WTC11 (cell line): ENCODE measurements around the gene LPP. TPM values are rescaled to one million over a fixed set of nuclear protein-coding genes. Genes with fewer than 3 reads are reported as not detected.

Experiments
- ATAC-seq: fragments of 200-7000 bp; cut with Tn5 transposase; 2 replicates; pipeline ENCODE4 v1.10.0; 2021; ENCODE audit warnings: mild to moderate bottlenecking, moderate library complexity
- CTCF ChIA-PET: fragments of 300-600 bp; sonication (Branson Sonifier 250); formaldehyde crosslinking; loops from one replicate; lab custom pipeline; 2021; ENCODE audit warnings: antibody characterized with exemption; lab: Charles Lee
- POLR2A ChIA-PET: fragments of 350-600 bp; sonication (Branson Sonifier 250); formaldehyde crosslinking; loops from one replicate; lab custom pipeline; 2021; ENCODE audit warnings: antibody characterized with exemption; lab: Charles Lee
- DNase-seq: peaks from one replicate; pipeline ENCODE4 v3.0.0; 2021; ENCODE audit warnings: low spot score
- H3K27ac Mint-ChIP-seq: 2 replicates; pipeline ENCODE4 v1.8.0; 2021; ENCODE audit warnings: mixed read lengths
- H3K27me3 Mint-ChIP-seq: 2 replicates; pipeline ENCODE4 v1.8.0; 2021; ENCODE audit warnings: low read depth, mild to moderate bottlenecking, moderate library complexity, mixed read lengths
- H3K36me3 Mint-ChIP-seq: 2 replicates; pipeline ENCODE4 v1.8.0; 2021; ENCODE audit warnings: mixed read lengths
- H3K4me1 Mint-ChIP-seq: 2 replicates; pipeline ENCODE4 v1.8.0; 2022; ENCODE audit warnings: mixed read lengths
- H3K4me3 Mint-ChIP-seq: 2 replicates; pipeline ENCODE4 v1.8.0; 2021; ENCODE audit warnings: mild to moderate bottlenecking, moderate library complexity, mixed read lengths
- H3K9me3 Mint-ChIP-seq: 2 replicates; pipeline ENCODE4 v1.8.0; 2021; ENCODE audit warnings: mixed read lengths
- CDX4 ChIP-seq: fragments of 250-450 bp; sonication (Bioruptor Pico); IDR thresholded peaks from 2 replicates; pipeline ENCODE4 v1.9.0; 2021; ENCODE audit warnings: moderate library complexity, mild to moderate bottlenecking, inconsistent platforms, borderline replicate concordance
- CREM ChIP-seq: sonication (generic); formaldehyde crosslinking; IDR thresholded peaks from 2 replicates; pipeline ENCODE4 v1.8.1; 2022; ENCODE audit warnings: mild to moderate bottlenecking, missing genetic modification reagents, moderate library complexity
- E2F4 ChIP-seq: sonication (generic); formaldehyde crosslinking; IDR thresholded peaks from 2 replicates; pipeline ENCODE4 v1.8.1; 2022; ENCODE audit warnings: low read depth, mild to moderate bottlenecking, moderate library complexity, missing genetic modification reagents, borderline replicate concordance
- ELF4 ChIP-seq: sonication (generic); formaldehyde crosslinking; IDR thresholded peaks from 2 replicates; pipeline ENCODE4 v1.8.1; 2022; ENCODE audit warnings: low read depth, mild to moderate bottlenecking, moderate library complexity, missing genetic modification reagents
- ERG ChIP-seq: fragments of 250-450 bp; sonication (Bioruptor Pico); IDR thresholded peaks from 2 replicates; pipeline ENCODE4 v1.8.0; 2021; ENCODE audit warnings: mild to moderate bottlenecking
- ETV6 ChIP-seq: sonication (generic); formaldehyde crosslinking; IDR thresholded peaks from 2 replicates; pipeline ENCODE4 v1.8.1; 2022; ENCODE audit warnings: mild to moderate bottlenecking, missing genetic modification reagents
- GRHL2 ChIP-seq: fragments of 250-450 bp; sonication (Bioruptor Pico); IDR thresholded peaks from 2 replicates; pipeline ENCODE4 v1.8.0; 2022; ENCODE audit warnings: mild to moderate bottlenecking, moderate library complexity; ENCODE audit not compliant: insufficient replicate concordance, severe bottlenecking
- GTF2I ChIP-seq: fragments of 250-450 bp; sonication (Bioruptor Pico); conservative IDR thresholded peaks from 2 replicates; pipeline ENCODE4 v1.4.0; 2021; ENCODE audit warnings: mild to moderate bottlenecking
- JUN ChIP-seq: sonication (generic); formaldehyde crosslinking; IDR thresholded peaks from 2 replicates; pipeline ENCODE4 v1.8.0; 2023; ENCODE audit warnings: mild to moderate bottlenecking, missing genetic modification reagents
- NFYB ChIP-seq: sonication (generic); formaldehyde crosslinking; conservative IDR thresholded peaks from 2 replicates; pipeline ENCODE4 v1.8.0; 2022; ENCODE audit warnings: low read depth, missing genetic modification reagents
- RELA ChIP-seq: sonication (generic); formaldehyde crosslinking; IDR thresholded peaks from 2 replicates; pipeline ENCODE4 v1.8.1; 2022; ENCODE audit warnings: missing genetic modification reagents, mild to moderate bottlenecking, borderline replicate concordance
- RORB ChIP-seq: fragments of 250-450 bp; sonication (Bioruptor Pico); IDR thresholded peaks from 2 replicates; pipeline ENCODE4 v1.9.0; 2021; ENCODE audit warnings: mild to moderate bottlenecking
- SMAD3 ChIP-seq: sonication (generic); formaldehyde crosslinking; IDR thresholded peaks from 2 replicates; pipeline ENCODE4 v1.8.0; 2022; ENCODE audit warnings: missing genetic modification reagents, mild to moderate bottlenecking, borderline replicate concordance
- SOX15 ChIP-seq: fragments of 250-450 bp; sonication (Bioruptor Pico); IDR thresholded peaks from 2 replicates; pipeline ENCODE4 v1.9.0; 2021; ENCODE audit warnings: mild to moderate bottlenecking
- TCF7 ChIP-seq: sonication (generic); formaldehyde crosslinking; IDR thresholded peaks from 2 replicates; pipeline ENCODE4 v1.8.0; 2022; ENCODE audit warnings: mild to moderate bottlenecking, low read depth, missing genetic modification reagents, moderate library complexity
- TEAD1 ChIP-seq: sonication (generic); formaldehyde crosslinking; IDR thresholded peaks from 2 replicates; pipeline ENCODE4 v1.8.0; 2022; ENCODE audit warnings: mild to moderate bottlenecking, missing genetic modification reagents
- TEAD4 ChIP-seq: sonication (generic); formaldehyde crosslinking; IDR thresholded peaks from 2 replicates; pipeline ENCODE4 v1.8.0; 2022; ENCODE audit warnings: mild to moderate bottlenecking, missing genetic modification reagents
- TP53 ChIP-seq: sonication (generic); formaldehyde crosslinking; IDR thresholded peaks from 2 replicates; pipeline ENCODE4 v1.8.1; 2023; ENCODE audit warnings: mild to moderate bottlenecking, missing genetic modification reagents
- ZBTB21 ChIP-seq: sonication (generic); formaldehyde crosslinking; IDR thresholded peaks from 2 replicates; pipeline ENCODE4 v1.8.1; 2023; ENCODE audit warnings: mild to moderate bottlenecking, missing genetic modification reagents, borderline replicate concordance
- ZNF121 ChIP-seq: sonication (generic); formaldehyde crosslinking; IDR thresholded peaks from 2 replicates; pipeline ENCODE4 v1.8.0; 2023; ENCODE audit warnings: missing genetic modification reagents
- ZNF281 ChIP-seq: sonication (generic); formaldehyde crosslinking; IDR thresholded peaks from 2 replicates; pipeline ENCODE4 v1.8.0; 2023; ENCODE audit warnings: mild to moderate bottlenecking, missing genetic modification reagents
- ZNF423 ChIP-seq: fragments of 250-450 bp; sonication (Bioruptor Pico); IDR thresholded peaks from 2 replicates; pipeline ENCODE4 v2.1.2; 2022; ENCODE audit warnings: mild to moderate bottlenecking, moderate library complexity
- ZNF512 ChIP-seq: sonication (generic); formaldehyde crosslinking; IDR thresholded peaks from 2 replicates; pipeline ENCODE4 v1.8.1; 2022; ENCODE audit warnings: missing genetic modification reagents, borderline replicate concordance
- total RNA-seq: library from RNA; stranded (reverse); gene quantifications from 3 replicates; pipeline ENCODE4 v1.2.3, GENCODE V29; 2021

Gene LPP
- total RNA-seq, 1 experiment from 2014 or later: 49.6 TPM

GRCh38 chr3:188165596-188165995 lies 11.6 kb downstream of the LPP start:
- no peaks in the 10 kb centered on the region for H3K27me3 Mint-ChIP-seq
- TF ChIP-seq RORB (CRISPR knock-in tag) (no peak), JUN (CRISPR knock-in tag) (no peak), ZBTB21 (CRISPR knock-in tag) (no peak), TEAD1 (CRISPR knock-in tag) (no peak), GTF2I (CRISPR knock-in tag) (no peak), CDX4 (no peak), ELF4 (CRISPR knock-in tag) (no peak), ZNF121 (CRISPR knock-in tag) (no peak), TCF7 (CRISPR knock-in tag) (no peak), GRHL2 (CRISPR knock-in tag) (no peak), ERG (CRISPR knock-in tag) (no peak), ZNF512 (CRISPR knock-in tag) (no peak), TEAD4 (CRISPR knock-in tag) (no peak), SMAD3 (CRISPR knock-in tag) (no peak), RELA (CRISPR knock-in tag) (no peak), TP53 (CRISPR knock-in tag) (no peak), E2F4 (CRISPR knock-in tag) (no peak), CREM (no peak), NFYB (no peak), SOX15 (CRISPR knock-in tag) (no peak)
- H3K36me3 Mint-ChIP-seq: no peaks in the 10 kb centered on the region
- no peak overlapping the region for H3K4me3 Mint-ChIP-seq
- H3K4me1 Mint-ChIP-seq: peaks cover 27% of the 10 kb centered on the region
- ChIA-PET CTCF (interaction anchor here (2.2 kb wide), 1 partner anchor 425 kb away, joined by 7 read pairs; no protein-coding TSS in a partner anchor), POLR2A (no interaction called here)
- no peak for DNase-seq
- no peak for ATAC-seq
- no peaks in the 10 kb centered on the region for H3K9me3 Mint-ChIP-seq
- no peak overlapping the region for H3K27ac Mint-ChIP-seq

- H3K4me3 Mint-ChIP-seq: no peak overlapping the region
- H3K27me3 Mint-ChIP-seq: no peaks in the 10 kb centered on the region
- no peak overlapping the region for H3K27ac Mint-ChIP-seq
- ChIA-PET POLR2A (no interaction called here), CTCF (interaction anchor here (0.6 to 2.2 kb wide), 2 partner anchors 11 to 426 kb away, joined by 3 to 7 read pairs; no protein-coding TSS in a partner anchor)
- no peaks in the 10 kb centered on the region for H3K9me3 Mint-ChIP-seq
- no peaks in the 10 kb centered on the region for H3K36me3 Mint-ChIP-seq
- peaks cover 32% of the 10 kb centered on the region for H3K4me1 Mint-ChIP-seq
- TF ChIP-seq TP53 (CRISPR knock-in tag) (no peak), ZNF281 (CRISPR knock-in tag) (no peak), ZNF512 (CRISPR knock-in tag) (no peak), ZNF423 (CRISPR knock-in tag) (no peak), ETV6 (CRISPR knock-in tag) (no peak)
- ATAC-seq (no peak), DNase-seq (no peak)
These were observed 12.5 kb downstream of the LPP start for GRCh38 chr3:188166441-188166840.
